ENCODE results near the gene CPD. TPM values are rescaled to one million over a fixed set of nuclear protein-coding genes. Genes with fewer than 3 reads are reported as not detected.

CPD gene
- total and polyA plus RNA-seq, 9 of the 15 experiments (the other 6 are each of a cell fraction or from before 2014, with no cell fraction given), result 4.5 to 24.4 (median 20.4) TPM

- TF ChIP-seq MAFG (tag; conservative IDR thresholded peaks at IDR 0.05) (no peak), ZNF175 (CRISPR knock-in tag; IDR thresholded peaks at IDR 0.05; ENCODE audit: low read depth) (0 out of 2 replicates have a peak, but pooled peaks have one; percentile 43), SMARCA4 (IDR thresholded peaks at IDR 0.05) (peak; percentile 70; the same call in 1 of the 2 replicates), ZNF41 (CRISPR knock-in tag; conservative IDR thresholded peaks at IDR 0.05) (no peak), ZNF780A (CRISPR knock-in tag; IDR thresholded peaks at IDR 0.05) (no peak), ZBTB33 (CRISPR knock-in tag; IDR thresholded peaks at IDR 0.05) (no peak), MAX (CRISPR knock-in tag; IDR thresholded peaks at IDR 0.05) (no peak), CBX2 (IDR thresholded peaks at IDR 0.05; ENCODE audit: insufficient read depth, low read length, poor library complexity, severe bottlenecking) (no peak), SRSF1 (IDR thresholded peaks at IDR 0.05; ENCODE audit: low read depth, low read length) (no peak), MXD1 (CRISPR knock-in tag; IDR thresholded peaks at IDR 0.05; ENCODE audit: borderline replicate concordance, poor library complexity, severe bottlenecking) (no peak), E2F3 (CRISPR knock-in tag; IDR thresholded peaks at IDR 0.05) (no peak), BRF1 (IDR thresholded peaks at IDR 0.05; ENCODE audit: borderline replicate concordance, extremely low read depth, insufficient read length) (no peak), ATF7 (IDR thresholded peaks at IDR 0.05) (peak; percentile 83), HIVEP1 (CRISPR knock-in tag; IDR thresholded peaks at IDR 0.05) (no peak), ZBED1 (IDR thresholded peaks at IDR 0.05) (no peak), NONO (IDR thresholded peaks at IDR 0.05; ENCODE audit: low read depth in 2 of 2, low read length in 1 of 2) (no peak), MXI1 (IDR thresholded peaks at IDR 0.05; ENCODE audit: low read depth, low read length) (no peak), ZNF277 (CRISPR knock-in tag; IDR thresholded peaks at IDR 0.05; ENCODE audit: borderline replicate concordance) (no peak), SRSF3 (IDR thresholded peaks at IDR 0.05; ENCODE audit: insufficient read depth, low read length) (no peak), ZNF584 (CRISPR knock-in tag; IDR thresholded peaks at IDR 0.05; ENCODE audit: low read depth) (no peak), ZNF586 (CRISPR knock-in tag; conservative IDR thresholded peaks at IDR 0.05) (no peak), ZSCAN32 (CRISPR knock-in tag; IDR thresholded peaks at IDR 0.05) (no peak), POLR2AphosphoS2 (IDR thresholded peaks at IDR 0.05; ENCODE audit: low read length) (no peak), ZNF274 (IDR thresholded peaks at IDR 0.05; ENCODE audit: borderline replicate concordance, low read depth, low read length) (no peak), ZBTB7A (IDR thresholded peaks at IDR 0.05; ENCODE audit: borderline replicate concordance, control insufficient read depth, low read depth, low read length) (no peak)
Observed at GRCh38 chr17:30344283-30345088, 34.2 kb upstream of the CPD start (continued).
